Measurements from ENCODE around the gene CTSA. TPM values are rescaled to one million over a fixed set of nuclear protein-coding genes. Genes with fewer than 3 reads are reported as not detected.
"Not testable (repeated sequence)": the region's sequence is repeated elsewhere in the genome, so short reads cannot be mapped to it uniquely, and the experiment has no call there.

CTSA gene
- total and polyA plus RNA-seq, 3 donors from 2014 or later, result 103 to 223 (median 112) TPM

- no peaks in the 10 kb centered on the region for H3K27me3 ChIP-seq
- DNase-seq, result no peak
- no peaks in the 10 kb centered on the region for H3K36me3 ChIP-seq (ENCODE audit: low read depth, missing control alignments)
- intact Hi-C loops (cut with DNase I; ENCODE audit: low total_unique reads), result loop anchor here (10.0 kb wide), 1 partner anchor 57 kb away; no protein-coding TSS in a partner anchor
- H3K4me3 ChIP-seq, result no peak overlapping the region
- no peak overlapping the region for H3K27ac ChIP-seq
- H3K4me1 ChIP-seq, result no peaks in the 10 kb centered on the region
- no peaks in the 10 kb centered on the region for H3K9me3 ChIP-seq
- TF ChIP-seq POLR2A (IDR thresholded peaks at IDR 0.05), result no peak
- no peak for TF ChIP-seq CTCF (IDR thresholded peaks at IDR 0.05)
- WGBS, 2 donors, result 79% methylated on average over 12 of the region's 12 CpGs
These were observed 7.2 kb downstream of the CTSA start for GRCh38 chr20:45898285-45898684.

- Histone ChIP-seq H3K9me3 (no peaks in the 10 kb centered on the region), H3K4me3 (no peak overlapping the region), H3K4me1 (no peaks in the 10 kb centered on the region), H3K36me3 (ENCODE audit: low read depth, missing control alignments) (no peaks in the 10 kb centered on the region), H3K27ac (no peak overlapping the region), H3K27me3 (no peaks in the 10 kb centered on the region)
- intact Hi-C loops (cut with DNase I; ENCODE audit: low total_unique reads), result loop anchor here (10.0 kb wide), 1 partner anchor 56 kb away; no protein-coding TSS in a partner anchor
- 86 to 88% methylated on average over 10 to 13 of the region's 13 CpGs for WGBS, 2 donors
- TF ChIP-seq POLR2A (IDR thresholded peaks at IDR 0.05) (no peak), CTCF (IDR thresholded peaks at IDR 0.05) (no peak)
- no peak for DNase-seq
These were observed 8.1 kb downstream of the CTSA start for GRCh38 chr20:45899046-45899835.

- WGBS, 2 donors, result 83 to 86% methylated on average over 6 of the region's 6 CpGs
- H3K4me3 ChIP-seq; H3K27me3 ChIP-seq; H3K36me3 ChIP-seq (ENCODE audit: low read depth, missing control alignments); intact Hi-C loops (cut with DNase I; ENCODE audit: low total_unique reads); DNase-seq; H3K27ac ChIP-seq; H3K4me1 ChIP-seq; H3K9me3 ChIP-seq: not testable (repeated sequence)
These were observed 10.2 kb downstream of the CTSA start for GRCh38 chr20:45901332-45901731.

- DNase-seq, result no peak
- TF ChIP-seq POLR2A (IDR thresholded peaks at IDR 0.05) (no peak), CTCF (IDR thresholded peaks at IDR 0.05) (no peak)
- Histone ChIP-seq H3K27ac (no peak overlapping the region), H3K27me3 (no peaks in the 10 kb centered on the region), H3K9me3 (no peaks in the 10 kb centered on the region), H3K4me1 (no peaks in the 10 kb centered on the region), H3K36me3 (ENCODE audit: low read depth, missing control alignments) (no peaks in the 10 kb centered on the region), H3K4me3 (no peak overlapping the region)
- intact Hi-C loops (cut with DNase I; ENCODE audit: low total_unique reads), result no loop called here
- WGBS, 2 donors, result 86 to 92% methylated on average over 1 to 14 of the region's 14 CpGs
These were observed 11.1 kb downstream of the CTSA start for GRCh38 chr20:45902199-45902701.

GRCh38 chr20:45904583-45905504, 13.7 kb downstream of the CTSA start:
- no peaks in the 10 kb centered on the region for H3K4me1 ChIP-seq

More at GRCh38 chr20:45904583-45905504, 13.7 kb downstream of the CTSA start:
- no peaks in the 10 kb centered on the region for H3K27me3 ChIP-seq
- no peaks in the 10 kb centered on the region for H3K9me3 ChIP-seq
- intact Hi-C loops (cut with DNase I; ENCODE audit: low total_unique reads), result no loop called here
- no peak for TF ChIP-seq POLR2A (IDR thresholded peaks at IDR 0.05)
- no peak for TF ChIP-seq CTCF (IDR thresholded peaks at IDR 0.05)
- H3K36me3 ChIP-seq (ENCODE audit: low read depth, missing control alignments), result no peaks in the 10 kb centered on the region
- whole genome bisulfite sequencing, 2 donors, result 80 to 84% methylated on average over 10 to 16 of the region's 16 CpGs
- DNase-seq, result no peak
- no peak overlapping the region for H3K4me3 ChIP-seq
- no peak overlapping the region for H3K27ac ChIP-seq

Measured in testis (tissue), 3 donors.